Amygdala (tissue), 56 donors: ENCODE results near the gene FTL.

Experiments used
- DNase-seq, 56 donors: peaks; one replicate each; lab custom pipeline; 2025; lab: John Stamatoyannopoulos, UW

The FTL gene

DNA sequence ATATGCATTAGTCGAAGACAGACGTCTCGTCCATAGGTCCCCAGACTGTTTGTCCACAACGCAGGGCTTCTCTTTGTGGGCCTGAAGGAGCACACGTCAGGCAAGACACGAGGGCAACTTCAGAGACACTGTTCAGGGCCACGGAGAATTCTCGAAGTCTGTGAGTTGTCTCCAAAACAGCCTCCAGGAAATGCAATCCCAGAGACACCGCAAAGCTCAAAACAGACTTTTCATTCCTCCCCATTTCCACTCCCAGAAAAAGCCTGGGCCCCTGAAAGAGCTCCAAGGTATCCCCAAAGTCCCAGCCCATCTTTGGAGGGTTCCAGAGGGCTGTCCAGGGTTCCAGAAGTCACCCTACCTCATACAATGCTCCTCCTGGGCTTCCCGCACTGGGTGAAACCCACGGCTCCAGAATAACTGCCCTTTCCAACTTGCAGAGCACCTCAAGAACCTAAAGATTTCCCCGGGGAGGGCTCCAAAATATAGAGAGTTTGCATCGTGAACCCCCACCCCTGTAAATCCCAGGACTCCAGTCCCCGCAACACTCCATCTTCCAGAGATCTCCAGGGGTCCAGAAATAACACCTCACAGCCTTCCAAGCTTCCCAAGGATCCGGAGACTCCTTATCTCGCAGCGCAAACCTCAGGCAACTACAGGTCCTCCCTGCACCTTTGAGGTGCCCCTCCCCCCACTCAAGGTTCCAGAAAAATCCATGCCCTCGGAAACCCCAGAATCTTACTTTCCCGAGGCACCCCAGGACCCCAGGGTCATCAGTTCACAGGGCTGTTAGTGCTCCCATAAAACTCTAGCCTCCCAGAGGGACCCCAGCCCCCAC, 687 bp upstream of the FTL start:
- DNase-seq, result peak in 12 of 56 donors; percentile 20 to 65 (median 43)

DNA sequence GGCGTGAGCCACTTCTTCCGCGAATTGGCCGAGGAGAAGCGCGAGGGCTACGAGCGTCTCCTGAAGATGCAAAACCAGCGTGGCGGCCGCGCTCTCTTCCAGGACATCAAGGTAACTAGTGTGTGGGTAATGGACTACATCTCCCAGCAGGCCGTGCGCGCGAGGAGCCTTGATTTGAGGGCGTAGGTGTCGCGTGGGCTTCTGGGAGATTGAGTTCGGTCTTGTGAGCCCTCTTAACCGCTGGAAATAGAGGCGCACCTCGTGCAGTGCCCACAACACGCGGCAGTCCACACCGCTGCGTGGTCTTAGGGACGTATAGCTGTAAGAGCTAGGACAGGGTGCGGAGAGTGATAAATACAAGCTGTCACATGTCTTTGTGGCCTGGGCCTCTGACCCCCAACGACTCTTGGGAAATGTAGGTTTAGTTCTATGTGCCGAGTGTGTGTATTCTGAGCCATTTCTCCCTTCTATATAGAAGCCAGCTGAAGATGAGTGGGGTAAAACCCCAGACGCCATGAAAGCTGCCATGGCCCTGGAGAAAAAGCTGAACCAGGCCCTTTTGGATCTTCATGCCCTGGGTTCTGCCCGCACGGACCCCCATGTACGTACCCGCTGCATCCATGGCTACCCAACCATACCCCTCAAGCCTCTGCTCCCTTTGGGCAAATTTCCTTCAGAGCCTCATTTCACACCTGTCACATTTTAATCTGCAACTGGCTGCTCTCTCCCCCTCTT, 864 bp downstream of the FTL start:
- DNase-seq, result peak; percentile 34 to 92 (median 79)

DNA sequence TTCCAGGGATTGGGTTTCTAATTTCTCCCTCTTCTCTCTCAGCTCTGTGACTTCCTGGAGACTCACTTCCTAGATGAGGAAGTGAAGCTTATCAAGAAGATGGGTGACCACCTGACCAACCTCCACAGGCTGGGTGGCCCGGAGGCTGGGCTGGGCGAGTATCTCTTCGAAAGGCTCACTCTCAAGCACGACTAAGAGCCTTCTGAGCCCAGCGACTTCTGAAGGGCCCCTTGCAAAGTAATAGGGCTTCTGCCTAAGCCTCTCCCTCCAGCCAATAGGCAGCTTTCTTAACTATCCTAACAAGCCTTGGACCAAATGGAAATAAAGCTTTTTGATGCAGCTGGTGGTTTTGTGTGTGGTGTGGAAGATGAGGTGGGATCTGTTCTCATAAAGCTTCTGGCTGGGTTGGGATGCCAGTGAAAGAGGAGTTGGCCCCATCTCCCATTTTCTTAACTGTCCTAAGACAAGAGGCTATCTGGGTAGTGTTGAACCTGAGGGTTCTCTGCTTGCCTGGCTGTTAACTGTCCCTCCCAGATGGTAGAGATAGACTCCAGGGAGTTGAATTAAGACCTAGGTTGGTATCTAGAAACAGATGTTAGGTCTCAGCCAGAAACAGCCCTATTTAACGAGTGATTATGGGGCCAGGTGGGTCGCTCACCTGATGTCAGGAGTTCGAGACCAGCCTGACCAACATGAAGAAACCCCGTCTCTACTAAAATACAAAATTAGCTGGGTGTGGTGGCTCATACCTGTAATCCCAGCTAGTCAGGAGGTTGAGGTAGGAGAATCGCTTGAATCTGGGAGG, 1.6 kb downstream of the FTL start:
- peak in 5 of 56 donors; percentile 5 to 29 (median 18) for DNase-seq

DNA sequence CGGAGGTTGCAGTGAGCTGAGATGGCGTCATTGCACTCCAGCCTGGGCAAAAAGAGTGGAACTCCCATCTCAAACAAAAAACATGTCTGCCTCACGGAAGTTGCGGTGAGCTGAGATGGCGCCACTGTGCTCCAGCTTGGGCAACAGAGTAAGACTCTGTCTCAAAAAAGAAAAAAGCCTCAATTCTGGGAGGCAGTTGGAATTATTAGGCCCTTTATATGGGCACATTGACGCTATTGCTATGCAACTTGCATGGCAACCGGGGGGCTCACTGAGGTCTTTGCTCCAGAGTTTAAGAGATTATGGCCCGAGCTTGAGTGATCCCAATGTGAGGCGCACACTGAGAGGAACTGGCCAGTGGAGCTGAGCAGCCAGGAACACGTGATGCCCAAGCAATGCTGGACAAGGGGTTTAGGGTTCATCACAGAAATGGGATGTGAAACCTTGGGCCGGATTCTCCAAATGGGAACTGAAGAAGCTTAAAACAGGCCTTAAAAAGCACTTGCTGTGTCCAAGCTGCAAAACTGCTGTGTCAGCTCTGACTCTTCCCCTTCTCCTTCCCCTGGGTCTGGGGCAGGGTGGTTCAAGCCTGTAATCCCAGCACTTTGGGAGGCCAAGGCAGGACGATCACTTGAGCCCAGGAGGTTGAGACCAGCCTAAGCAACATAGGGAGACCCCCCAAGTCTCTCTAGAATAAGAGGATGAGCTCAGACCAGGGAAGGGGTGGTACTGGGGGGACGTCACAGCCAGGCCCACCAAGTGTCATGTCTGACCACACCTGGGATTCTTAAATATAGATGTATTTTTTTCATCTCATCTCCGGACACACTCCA, 2.5 kb downstream of the FTL start:
- peak in 36 of 56 donors; percentile 4 to 68 (median 28) for DNase-seq

DNA sequence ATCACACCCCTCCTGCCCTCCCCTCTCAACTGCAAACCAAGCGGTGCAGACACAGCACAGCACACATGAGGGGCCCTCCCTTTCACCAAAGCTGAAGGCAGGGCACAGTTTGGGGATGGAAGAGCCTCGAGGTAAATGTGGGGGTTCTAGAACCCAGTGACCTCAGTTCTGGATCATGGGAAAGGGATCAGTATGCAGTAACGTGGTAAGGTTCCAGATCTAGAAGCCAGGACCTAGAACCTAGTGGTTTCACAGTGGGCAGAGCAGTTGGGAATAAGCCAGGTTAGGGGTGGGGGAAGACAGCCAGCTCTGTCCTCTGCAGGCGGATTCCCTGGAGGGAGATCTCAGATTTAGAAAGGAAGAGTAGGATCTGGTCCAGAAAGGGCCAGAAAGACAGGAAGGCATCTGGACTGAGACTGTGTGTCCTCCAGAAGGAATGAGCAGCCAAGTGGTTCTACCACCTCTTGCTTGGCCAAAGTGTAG, 3.1 kb downstream of the FTL start:
- DNase-seq, result no peak

DNA sequence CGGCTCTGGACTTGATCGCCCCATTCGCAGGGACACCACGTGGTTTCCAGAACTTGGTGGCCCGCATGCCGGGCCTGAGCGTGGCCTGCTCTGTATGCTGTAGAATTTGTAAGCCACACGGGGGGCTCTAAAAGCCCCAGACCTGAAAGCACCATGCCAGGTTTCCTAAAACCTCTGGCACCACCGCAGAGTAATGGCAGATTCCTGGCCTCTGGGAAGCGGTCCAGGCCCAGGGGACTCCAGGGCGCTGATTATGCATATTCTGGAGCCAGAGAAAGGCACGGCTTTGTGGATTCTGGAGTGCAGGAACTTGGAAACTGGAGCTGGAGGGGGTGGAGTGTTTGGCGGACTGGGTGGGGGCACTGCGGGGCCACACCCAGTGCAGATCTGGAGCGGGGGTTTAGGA, 3.7 kb downstream of the FTL start:
- no peak for DNase-seq

DNA sequence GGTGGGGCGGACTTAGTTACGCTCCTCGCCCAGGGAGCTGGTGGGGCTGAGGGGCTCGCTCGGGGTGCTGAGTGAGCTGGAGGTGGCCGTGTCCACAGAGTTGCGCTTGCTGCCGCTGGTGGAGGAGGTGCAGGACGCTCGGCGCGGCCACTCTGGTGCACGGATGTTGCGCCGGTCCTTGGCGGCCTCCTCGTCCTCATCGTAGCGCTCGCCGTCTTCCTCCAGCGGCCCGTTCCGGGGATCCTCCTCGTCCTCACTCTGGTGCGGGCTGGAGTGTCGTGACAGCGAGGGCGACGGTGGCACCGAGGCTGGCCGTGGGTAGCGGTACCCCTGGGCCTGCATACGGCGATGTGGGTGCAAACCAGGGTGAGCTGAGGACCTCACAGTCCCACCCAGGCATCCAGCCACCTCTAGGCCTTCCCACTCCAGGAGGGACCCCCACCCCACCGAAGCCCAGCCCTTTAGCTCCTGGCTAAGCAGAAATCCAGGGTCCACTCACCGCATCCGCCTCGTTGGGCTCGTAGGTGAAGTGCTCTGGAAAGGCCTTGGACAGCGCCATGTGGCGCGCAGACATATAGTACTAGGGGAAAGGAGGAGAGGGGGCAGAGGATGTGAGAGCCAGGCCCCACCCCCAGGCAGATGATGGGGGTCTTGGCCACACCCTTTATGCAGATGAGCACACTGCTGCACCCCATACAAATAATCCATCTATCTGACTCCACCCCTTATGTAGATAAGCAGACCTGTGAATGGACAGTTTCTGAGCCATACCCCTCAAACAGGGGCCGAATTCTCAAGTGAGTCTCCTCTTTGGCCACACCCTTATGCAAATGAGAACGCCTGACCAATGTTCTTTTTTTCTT, 4.4 kb downstream of the FTL start:
- DNase-seq, result peak in 1 of 56 donors; percentile 28

DNA sequence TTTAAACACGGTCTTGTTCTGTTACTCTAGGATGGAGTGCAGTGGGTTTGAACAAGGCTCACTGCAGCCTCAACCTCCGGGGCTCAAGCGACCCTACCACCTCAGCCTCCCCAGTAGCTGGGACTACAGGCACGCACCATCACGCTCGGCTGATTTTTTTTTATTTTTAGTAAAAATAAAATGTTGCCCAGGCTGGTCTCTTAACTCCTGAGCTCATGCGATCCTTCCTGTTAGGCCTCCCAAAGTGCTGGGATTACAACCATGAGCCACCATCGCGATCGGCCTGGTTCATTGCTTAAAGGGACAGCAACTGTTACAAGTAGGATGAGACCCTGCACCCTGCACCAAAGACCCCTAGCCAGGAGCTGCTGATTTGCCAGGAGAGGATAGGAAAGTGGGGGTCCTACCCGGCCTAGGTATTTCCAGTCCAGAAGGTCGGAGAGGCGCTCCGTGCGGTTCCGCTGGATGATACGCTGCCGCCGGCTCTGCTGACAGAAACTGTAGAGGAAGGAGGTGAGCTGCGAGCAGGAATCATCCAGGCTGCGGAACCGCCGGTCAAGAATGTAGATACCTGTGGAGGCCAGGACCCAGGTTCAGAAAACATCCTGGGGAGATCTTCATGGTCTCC, 5.1 kb downstream of the FTL start:
- DNase-seq, result no peak

DNA sequence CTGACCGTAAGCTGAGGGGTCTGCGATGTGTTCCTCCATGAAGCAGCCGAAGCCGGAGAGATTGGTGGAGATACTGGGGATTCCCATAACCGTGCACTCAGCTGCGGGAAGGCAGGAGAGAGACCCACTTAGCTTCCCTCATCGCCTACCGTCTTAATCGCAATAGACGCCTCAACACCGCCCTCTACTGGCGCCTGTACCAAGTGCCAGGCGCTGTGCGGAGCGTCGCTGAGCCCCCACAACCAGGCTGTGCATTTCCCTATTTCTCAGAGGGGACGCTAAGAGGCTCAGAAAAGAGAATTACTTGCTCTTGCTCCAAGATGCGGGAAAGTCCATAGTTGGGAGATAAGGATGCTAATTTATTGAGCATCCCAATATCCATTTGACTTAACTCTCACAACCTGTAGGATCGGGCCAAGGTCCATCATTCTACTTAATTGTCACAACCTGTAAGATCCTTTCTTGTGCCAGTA, 5.8 kb downstream of the FTL start:
- peak in 49 of 56 donors; percentile 6 to 86 (median 47) for DNase-seq

DNA sequence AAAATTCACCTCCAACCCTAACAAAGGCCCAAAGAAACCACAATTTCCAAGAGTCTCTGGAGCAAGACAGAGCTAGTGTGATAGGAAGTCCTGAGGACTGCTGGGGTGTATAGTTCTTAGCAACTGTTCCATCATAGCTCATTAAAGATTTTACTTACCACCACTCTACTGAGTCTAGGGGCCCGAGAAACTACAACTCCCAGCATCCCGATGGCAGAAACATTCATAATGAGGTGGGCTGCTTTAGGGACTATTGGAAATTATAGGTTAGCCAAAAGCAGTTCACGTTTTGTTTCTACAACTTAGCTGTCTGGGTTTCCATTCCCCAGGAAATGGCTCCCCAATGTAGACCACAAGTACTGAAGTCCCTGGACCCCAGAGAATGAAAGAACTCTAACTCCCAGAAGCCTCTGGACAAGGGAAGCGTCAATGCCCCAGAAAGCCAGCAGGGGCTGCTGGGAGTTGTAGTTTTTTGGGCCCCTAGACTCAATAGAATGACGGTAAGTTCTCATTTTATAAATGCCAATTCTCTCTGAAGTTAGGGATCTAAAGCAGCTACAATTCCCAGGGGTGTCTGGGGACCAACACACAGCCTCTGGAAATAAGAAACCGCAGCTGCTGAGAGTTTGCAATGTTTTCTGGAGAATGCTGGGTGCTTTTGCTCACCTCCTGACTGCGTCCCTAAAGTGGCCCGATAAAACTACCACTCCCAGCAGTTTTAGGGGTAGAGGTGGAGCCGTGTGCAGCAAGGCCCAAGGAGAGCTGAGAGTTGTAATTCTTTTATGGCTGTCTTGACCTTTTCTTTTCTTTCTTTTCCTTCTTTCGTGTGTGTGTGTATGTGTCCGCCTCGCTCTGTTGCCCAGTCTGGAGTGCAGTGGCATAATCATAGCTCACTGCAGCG, 11.1 kb downstream of the FTL start:
- peak in 2 of 56 donors; percentile 18 to 21 for DNase-seq

DNA sequence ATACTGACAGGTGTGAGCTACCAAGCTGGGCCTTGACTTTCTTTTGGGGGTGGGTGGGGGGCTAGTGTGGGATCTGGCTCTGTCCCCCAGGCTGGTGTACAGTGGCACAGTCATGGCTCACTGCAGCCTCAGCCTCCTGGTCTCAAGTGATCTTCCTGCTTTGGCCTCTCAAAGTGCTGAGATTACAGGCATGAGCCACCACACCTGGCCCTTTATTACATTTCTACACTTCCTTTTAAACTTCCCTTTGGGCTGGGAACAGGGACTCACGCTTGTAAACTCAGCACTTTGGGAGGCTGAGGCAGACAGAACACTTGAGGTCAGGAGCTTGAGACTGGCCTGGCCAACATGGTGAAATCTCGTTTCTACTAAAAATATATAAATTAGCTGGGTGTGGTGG, 12.0 kb downstream of the FTL start:
- no peak for DNase-seq

DNA sequence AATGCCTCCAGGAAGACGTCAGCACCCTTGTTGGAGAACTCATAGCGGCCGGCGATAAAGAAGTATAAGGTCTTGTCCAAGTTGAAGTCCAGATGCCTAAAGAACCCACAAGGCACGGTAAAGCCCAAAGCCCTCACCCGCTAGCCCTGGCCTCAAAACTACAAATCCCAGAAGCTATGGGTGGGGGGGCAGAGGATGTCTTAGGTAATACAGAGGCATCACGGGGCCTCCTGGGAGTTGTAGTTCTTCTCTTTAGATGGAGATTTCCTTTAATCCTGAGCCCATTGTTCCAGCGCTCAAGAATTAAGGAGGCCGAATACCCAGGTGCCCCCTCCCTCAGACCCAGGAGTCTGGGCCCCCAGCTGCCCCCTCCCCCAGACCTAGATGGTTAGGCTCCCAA, 17.2 kb downstream of the FTL start:
- DNase-seq, result no peak

DNA sequence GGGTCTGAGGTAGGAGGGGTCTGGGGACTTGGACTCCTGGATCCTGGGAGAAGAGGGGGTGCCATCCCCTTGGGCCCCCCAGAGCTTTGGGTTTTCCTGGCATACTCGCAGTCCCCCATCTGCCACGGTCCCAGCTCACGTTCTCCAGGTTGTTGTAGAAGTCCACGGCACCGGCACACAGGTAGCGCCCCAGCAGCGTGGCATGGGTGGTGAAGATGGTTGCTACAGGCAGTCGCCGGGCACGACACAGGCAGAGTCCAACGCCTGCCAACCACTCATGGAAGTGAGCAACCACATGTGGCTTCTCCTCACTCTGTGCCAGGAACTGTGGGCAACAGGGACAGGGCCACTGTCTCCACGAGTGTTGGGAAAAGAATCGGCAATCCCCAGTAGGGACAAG, 20.6 kb downstream of the FTL start:
- no peak for DNase-seq

DNA sequence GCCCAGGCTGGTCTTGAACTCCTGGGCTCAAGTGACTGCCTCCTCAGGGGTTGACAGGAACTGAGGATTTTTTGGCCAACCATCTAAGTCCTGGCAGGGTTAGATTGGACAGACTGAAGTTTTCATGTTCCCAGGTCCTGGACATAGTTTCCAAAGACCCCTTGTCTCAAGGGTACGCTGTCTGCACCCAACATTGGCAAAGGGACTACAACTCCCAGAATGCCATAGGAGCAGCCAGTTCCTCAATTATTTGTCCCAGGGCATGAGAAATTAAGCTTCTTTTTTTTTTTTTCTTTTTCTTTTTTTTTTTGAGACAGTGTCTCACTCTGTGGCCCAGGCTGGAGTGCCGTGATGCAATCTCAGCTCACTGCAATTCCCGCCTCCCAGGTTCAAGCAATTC, 21.1 kb downstream of the FTL start:
- DNase-seq, result no peak

DNA sequence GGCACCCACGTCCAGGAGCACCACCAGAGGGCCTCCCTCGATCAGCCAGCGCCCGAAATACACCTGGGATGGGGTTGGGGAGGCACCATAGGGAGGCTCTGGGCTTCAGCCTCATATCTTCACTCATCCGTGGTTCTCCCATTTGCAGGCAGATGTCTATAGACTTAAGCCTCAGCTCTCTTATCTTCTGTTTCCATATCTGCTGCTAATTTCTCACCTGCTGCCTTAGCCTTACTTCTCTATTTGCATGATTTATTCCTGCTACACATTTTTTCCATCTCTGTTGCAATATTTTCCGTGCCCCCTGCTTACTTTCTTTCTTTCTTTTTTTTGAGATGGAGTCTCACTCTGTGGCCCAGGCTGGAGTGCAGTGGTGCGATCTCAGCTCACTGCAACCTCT, 22.2 kb downstream of the FTL start:
- DNase-seq, result no peak

DNA sequence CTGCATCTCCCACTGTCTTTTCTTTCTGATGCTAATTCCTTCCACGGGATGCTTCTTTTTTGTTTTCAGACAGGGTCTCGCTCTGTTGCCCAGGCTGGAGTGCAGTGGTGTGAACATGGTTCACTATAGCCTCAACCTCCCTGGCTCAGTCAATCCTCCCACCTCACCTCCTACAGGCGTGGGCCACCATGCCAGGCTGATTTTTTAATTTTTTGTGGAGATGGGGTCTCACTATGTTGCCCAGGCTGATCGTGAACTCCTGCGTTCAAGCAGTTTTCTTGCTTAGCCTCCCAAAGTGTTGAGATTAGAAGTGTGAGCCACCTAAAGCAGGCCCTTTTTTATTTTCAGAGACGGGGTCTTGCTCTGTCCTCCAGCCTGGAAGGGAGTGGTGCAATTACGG, 23.2 kb downstream of the FTL start:
- DNase-seq, result no peak

DNA sequence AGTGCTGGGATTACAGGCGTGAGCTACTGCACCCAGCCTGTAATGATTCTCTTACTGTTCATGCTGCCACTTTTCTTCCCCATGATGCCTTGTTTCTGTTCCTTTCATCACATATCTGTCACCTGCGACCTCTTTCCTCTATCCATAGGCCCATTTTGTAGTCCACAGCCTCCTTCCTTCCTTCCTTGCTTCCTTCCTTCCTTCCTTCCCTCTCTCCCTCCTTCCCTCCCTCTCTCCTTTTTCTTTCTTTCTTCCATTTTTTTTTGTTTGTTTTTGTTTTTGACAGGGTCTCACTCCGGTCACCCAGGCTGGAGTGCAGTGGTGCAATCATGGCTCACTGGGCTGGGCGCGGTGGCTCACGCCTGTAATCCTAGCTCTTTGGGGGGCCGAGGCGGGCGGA, 23.8 kb downstream of the FTL start:
- no peak for DNase-seq
